NOMO-1 treated with dmso at 0.1 percent for 144 hours (cell line): ENCODE results near the gene VPS52.
A peak's percentile ranks its signal among the peaks of the same experiment; 100 is the strongest.

Source experiments
- DNase-seq: peaks from one replicate; lab custom pipeline; 2025; ENCODE audit not compliant: unreplicated experiment; lab: John Stamatoyannopoulos, UW

VPS52 gene

DNA sequence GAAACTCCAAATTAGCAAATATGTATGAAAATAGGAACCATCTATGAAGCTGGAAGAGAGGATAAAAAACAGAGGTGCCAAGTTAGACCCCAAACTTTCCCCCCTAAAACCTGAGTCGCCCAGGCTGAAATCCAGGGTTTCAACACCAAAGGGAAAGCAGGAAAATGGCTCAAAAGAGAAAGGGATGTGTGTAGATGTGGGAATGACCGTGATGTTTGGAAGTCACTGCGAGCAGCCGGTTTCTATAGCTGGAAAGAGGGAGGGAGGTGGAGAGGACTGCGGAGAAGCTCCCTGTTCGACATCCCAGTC lies 58.9 kb downstream of the VPS52 start:
- DNase-seq: no peak

DNA sequence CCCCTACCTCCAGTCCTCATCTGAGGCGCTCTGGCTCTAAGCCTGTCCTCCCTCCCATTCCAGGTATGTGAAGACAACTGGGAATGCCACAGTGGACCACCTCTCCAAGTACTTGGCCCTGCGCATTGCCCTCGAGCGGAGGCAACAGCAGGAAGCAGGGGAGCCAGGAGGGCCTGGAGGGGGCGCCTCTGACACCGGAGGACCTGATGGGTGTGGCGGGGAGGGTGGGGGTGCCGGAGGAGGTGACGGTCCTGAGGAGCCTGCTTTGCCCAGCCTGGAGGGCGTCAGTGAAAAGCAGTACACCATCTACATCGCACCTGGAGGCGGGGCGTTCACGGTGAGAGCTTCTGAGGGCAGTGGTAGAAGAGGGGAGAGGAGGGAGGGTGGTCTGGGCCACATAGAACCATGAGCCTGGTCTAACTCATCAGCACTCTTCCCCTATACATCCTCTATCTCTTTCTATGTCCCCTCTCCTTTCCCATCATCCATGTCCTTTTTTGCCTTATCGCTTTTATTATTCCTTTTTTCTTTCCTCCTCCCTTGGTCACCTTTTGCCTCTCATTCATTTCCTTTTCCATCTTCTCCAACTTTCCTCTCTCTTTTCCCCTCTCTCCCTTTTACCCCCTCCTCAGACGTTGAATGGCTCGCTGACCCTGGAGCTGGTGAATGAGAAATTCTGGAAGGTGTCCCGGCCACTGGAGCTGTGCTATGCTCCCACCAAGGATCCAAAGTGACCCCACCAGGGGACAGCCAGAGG lies 59.8 kb downstream of the VPS52 start:
- no peak for DNase-seq

GRCh38 chr6:33211136-33211535 lies 60.5 kb downstream of the VPS52 start:
- no peak for DNase-seq

GRCh38 chr6:33209856-33210255 lies 61.8 kb downstream of the VPS52 start:
- DNase-seq: no peak

DNA sequence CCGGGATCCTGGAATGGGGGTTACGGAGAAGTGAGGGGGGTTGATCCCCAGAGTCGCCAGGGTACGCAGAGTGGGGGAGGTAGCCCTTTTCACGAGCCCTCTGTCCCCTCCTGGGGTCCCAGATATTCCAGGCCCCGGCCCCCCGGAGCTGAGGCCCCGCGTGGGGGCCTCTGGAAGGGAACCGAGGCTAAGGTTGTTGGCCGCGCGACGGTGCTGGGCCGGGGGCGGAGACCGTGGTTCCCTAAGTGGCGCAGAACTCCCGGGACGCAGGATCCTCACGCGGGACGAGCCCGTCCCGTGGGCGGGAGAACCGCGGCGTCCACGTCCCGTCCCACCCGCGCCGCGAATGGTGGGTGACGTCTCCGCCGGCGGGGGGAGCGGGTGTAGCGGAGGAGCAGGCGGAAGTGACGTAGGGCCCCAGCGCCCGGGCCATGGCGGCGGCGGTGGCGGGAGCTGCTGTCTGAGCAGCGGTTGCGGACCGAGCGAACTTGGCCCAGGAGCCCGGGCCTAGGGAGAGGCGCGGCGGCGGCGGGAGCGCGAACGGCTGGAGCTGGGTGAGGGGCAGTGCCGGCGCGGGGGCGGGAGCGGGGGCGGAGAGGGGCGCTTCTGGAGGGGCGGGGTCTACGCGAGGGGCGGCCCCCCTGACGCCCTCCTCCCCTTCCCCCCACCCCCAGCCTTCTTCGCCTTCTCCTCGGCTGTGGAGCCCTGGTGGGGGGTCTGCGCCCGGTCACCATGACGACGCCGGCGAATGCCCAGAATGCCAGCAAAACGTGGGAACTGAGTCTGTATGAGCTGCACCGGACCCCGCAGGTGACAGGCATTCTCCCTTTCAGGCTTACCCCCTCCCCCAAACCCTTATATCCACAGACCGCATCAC lies 63.3 kb downstream of the VPS52 start, which contains the start of gene RING1:
RING1 (plus strand) TSS at position 410 of the 877 bp plus-strand sequence; CDS start at position 733, 323 bp downstream.
- DNase-seq: peak; percentile 73

DNA sequence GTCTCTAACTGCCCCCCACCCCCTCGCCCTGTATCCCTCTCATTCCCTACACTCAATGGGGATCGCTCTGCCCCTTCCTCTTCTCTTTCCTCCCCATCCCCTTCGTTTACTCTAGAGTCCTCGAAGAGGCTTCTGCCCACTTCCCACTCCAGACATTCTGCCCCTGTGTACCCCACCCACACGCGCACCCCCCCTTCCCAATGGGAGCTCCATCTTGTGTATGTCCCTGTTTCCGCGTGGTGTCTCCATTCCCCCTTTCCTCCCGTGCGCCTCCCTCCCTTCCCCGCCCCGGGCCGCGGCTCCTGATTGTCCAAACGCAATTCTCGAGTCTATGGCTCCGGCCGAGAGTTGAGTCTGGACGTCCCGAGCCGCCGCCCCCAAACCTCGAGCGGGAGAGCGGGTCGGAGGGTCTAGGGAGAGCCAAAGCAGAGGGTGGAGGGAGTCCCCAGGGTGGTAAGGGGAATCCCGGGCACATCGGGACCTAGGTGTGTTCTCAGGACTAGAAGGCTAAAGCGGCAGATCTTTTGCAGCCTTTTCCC lies 64.1 kb downstream of the VPS52 start:
- no peak for DNase-seq

DNA sequence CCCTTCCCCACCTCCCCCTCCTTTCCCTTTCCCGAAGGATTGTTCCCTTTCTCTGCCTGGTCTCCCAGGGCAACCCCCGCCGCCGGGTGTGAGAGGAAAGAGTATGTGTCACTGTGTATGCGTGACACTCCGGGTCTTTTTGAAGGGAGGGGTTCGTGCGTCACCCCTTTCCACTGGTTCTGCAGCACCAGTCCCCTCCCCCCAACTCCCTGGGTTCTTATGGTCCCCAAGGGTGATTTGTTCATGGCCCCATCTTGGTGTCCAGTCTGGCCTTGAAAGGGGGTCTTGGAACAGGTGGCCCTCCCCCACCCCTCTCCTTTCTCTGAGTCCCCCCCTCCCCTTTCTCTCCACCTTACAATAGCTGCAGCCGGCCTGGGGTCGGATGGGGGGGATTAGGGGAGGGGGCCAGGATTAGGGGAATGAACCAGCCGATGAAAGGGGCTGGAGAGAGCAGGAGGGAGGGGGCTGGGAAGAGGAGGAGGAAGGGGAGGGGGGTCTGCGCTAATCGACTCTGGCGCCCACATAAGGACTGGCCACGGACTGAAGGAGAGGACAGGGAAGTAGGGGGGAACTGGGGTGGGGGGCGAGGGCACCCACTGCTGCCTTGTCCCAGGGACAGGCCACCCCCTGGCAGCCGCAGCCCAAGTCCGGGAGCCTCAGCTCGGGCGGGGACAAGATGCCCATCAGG lies 64.7 kb downstream of the VPS52 start:
- DNase-seq: no peak

DNA sequence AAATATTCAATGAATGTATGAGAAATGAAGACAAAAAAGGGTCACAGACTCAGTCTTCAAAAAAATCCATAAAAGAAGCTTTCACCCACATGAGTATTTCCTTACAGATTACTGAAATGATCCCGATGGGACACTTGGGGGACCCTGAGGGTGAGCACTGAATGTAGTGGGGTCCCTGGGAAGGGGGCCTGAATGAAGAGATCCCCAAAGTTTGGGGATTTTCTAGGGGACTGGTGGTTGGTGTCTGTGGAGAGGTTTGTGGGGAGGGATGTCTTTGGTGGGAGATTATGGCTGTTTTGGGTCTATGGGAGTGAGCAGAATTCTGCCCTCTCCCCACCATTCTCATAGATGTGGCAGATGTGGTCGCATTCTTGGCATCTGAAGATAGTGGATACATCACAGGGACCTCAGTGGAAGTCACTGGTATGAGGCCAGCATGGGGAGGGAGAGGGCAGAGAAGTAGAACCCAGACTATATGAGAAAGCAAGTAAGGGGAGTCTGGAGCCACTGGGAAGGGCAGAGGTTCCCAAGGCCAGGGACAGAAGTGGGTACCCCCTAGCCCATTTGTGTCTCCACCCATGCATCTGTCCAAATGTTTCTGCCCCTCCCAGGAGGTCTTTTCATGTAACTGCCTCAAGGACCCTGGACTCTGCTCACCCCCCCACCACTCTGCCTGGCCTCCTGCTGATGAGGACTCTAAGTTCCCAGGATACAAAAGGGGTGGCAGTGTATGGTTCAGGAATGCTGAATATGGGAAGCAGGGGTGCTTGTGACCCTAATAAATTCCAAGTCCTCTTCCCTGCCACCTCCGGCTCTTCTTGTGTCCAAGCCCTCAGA lies 65.4 kb downstream of the VPS52 start:
- no peak for DNase-seq

GRCh38 chr6:33205191-33206026 lies 66.3 kb downstream of the VPS52 start:
- DNase-seq: no peak

- peak; percentile 88 for DNase-seq
Observed at GRCh38 chr6:33204415-33205190, 67.1 kb downstream of the VPS52 start, which contains the start of gene HSD17B8. HSD17B8 (plus strand) TSS chr6:33204655; CDS start chr6:33204669, 14 bp downstream.

DNA sequence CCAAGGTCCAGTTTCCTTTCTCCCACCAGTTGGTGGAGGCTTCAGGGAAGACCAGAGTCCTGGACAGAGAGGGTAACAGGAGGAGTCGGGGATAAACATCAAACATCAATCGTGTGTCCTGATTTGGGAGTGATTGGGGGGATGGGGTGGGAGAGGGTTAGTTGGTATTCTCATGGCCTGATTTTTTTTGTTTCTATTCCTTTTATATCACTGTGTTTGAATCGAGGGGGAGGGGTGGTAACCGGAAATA lies 67.6 kb downstream of the VPS52 start:
- no peak for DNase-seq

DNA sequence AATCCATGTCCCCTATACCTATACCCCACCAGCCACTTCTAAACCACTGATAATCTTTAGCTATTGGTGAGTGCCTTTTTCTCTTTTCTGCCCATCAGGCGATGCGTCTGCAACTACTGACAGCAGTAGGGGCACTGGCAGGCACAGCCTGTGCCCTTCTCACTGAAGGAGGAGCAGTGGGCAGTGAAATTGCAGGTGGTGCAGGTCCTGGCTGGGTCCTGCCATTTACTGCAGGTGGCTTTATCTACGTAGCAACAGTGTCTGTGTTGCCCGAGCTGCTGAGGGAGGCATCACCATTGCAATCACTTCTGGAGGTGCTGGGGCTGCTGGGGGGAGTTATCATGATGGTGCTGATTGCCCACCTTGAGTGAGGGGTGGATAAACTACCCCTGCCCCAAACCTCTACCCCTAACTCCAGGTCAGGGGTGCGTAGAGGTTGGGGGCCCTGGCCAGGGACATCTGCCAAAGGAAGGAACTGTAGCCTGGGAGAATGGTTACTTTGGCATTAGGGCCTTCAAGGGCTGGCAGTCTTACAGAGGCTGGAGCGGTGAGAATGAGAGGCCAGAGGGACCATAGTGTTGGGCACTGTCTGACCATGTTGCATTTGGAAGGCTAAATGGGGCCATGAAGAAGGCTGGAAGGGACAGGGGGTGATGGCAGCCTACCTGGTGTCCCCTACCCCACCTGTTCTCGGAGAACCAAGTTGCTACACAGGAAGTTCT lies 68.1 kb downstream of the VPS52 start:
- no peak for DNase-seq

DNA sequence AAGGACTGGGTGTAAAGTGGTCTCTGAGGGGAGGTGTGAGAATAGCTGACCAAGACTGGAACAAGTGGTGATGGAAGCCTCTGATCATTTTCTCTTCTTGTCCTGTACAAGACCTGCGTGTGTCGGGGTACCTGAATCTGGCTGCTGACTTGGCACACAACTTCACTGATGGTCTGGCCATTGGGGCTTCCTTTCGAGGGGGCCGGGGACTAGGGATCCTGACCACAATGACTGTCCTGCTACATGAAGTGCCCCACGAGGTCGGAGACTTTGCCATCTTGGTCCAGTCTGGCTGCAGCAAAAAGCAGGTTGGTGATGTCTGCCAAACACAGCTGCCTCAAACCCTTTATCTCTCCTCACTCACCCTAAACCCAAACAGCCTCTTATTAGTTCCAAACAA lies 68.9 kb downstream of the VPS52 start:
- DNase-seq: no peak

GRCh38 chr6:33201935-33202334 lies 69.7 kb downstream of the VPS52 start:
- no peak for DNase-seq

- no peak for DNase-seq
Observed at GRCh38 chr6:33201147-33201545, 70.5 kb downstream of the VPS52 start.
